ENCODE measurements around the gene TRIO. TPM values are rescaled to one million over a fixed set of nuclear protein-coding genes. Genes with fewer than 3 reads are reported as not detected.

The TRIO gene
- total RNA-seq, 2 experiments from 2014 or later: 4.1 to 6.5 TPM

- Mint-ChIP-seq H3K4me1 (ENCODE audit: low read depth) (no peaks in the 10 kb centered on the region), H3K9me3 (no peaks in the 10 kb centered on the region), H3K27ac (no peak overlapping the region), H3K4me3 (no peak overlapping the region), H3K27me3 (no peaks in the 10 kb centered on the region), H3K36me3 (ENCODE audit: low read depth) (no peaks in the 10 kb centered on the region)
- intact Hi-C loops (cut with DNase I, micrococcal nuclease): no loop called here
- DNase-seq (no peak), ATAC-seq (ENCODE audit: poor library complexity) (no peak)
- Histone ChIP-seq H3K9me3 (ENCODE audit: control insufficient read depth in 1 of 2, insufficient read depth in 1 of 2, low read length in 2 of 2) (no peaks in the 10 kb centered on the region), H3K4me1 (ENCODE audit: insufficient read depth, low read length) (no peaks in the 10 kb centered on the region), H3K4me3 (ENCODE audit: low read length) (no peak overlapping the region), H3K36me3 (ENCODE audit: insufficient read depth, low read length) (no peaks in the 10 kb centered on the region), H3K27ac (ENCODE audit: low read depth in 1 of 2, low read length in 2 of 2) (no peak overlapping the region), H3K27me3 (ENCODE audit: control insufficient read depth in 1 of 2, insufficient read depth in 2 of 2, low read length in 2 of 2) (no peaks in the 10 kb centered on the region)
- ChIA-PET CTCF (no interaction called here), POLR2A (no interaction called here)
- TF ChIP-seq CTCF (IDR thresholded peaks at IDR 0.05): no peak
Observed at GRCh38 chr5:14532180-14532579, 389.0 kb downstream of the TRIO start.

DNA sequence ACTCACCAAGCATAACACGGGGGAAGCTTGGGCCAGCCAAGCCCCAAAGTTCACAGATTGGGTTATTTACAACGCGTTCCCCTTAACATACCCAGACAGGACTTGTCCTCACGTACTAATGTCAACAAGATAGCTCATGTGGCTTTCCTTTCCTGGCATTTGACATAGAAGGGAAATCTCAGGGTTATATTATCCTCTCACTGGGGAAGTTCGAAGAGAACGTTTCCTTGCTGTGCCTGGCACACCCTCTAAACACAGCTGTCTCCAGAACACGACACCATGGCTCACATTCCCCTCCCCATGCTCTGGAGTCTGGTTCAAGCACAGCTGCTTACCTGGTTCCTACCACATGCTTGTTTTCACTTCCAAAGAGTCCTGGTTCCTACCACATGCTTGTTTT lies 391.6 kb downstream of the TRIO start:
- Histone ChIP-seq H3K4me3 (ENCODE audit: low read length) (no peak overlapping the region), H3K9me3 (ENCODE audit: control insufficient read depth in 1 of 2, insufficient read depth in 1 of 2, low read length in 2 of 2) (no peaks in the 10 kb centered on the region), H3K27ac (ENCODE audit: low read depth in 1 of 2, low read length in 2 of 2) (no peak overlapping the region), H3K4me1 (ENCODE audit: insufficient read depth, low read length) (no peaks in the 10 kb centered on the region), H3K36me3 (ENCODE audit: insufficient read depth, low read length) (no peaks in the 10 kb centered on the region), H3K27me3 (ENCODE audit: control insufficient read depth in 1 of 2, insufficient read depth in 2 of 2, low read length in 2 of 2) (no peaks in the 10 kb centered on the region)
- ChIA-PET CTCF (interaction anchor here (0.7 kb wide), 1 partner anchor 182 kb away, joined by 3 read pairs; no protein-coding TSS in a partner anchor), POLR2A (no interaction called here)
- DNase-seq: peak in 1 of 14 experiments; percentile 15
- ATAC-seq (ENCODE audit: poor library complexity): no peak
- Mint-ChIP-seq H3K27me3 (no peaks in the 10 kb centered on the region), H3K27ac (no peak overlapping the region), H3K36me3 (ENCODE audit: low read depth) (no peaks in the 10 kb centered on the region), H3K4me3 (no peak overlapping the region), H3K4me1 (ENCODE audit: low read depth) (no peaks in the 10 kb centered on the region), H3K9me3 (no peaks in the 10 kb centered on the region)
- intact Hi-C loops (cut with DNase I, micrococcal nuclease): no loop called here
- TF ChIP-seq CTCF (IDR thresholded peaks at IDR 0.05): no peak

- H3K36me3 Mint-ChIP-seq (ENCODE audit: low read depth): no peaks in the 10 kb centered on the region
- Histone ChIP-seq H3K27ac (ENCODE audit: low read depth in 1 of 2, low read length in 2 of 2) (no peak overlapping the region), H3K9me3 (ENCODE audit: control insufficient read depth in 1 of 2, insufficient read depth in 1 of 2, low read length in 2 of 2) (no peaks in the 10 kb centered on the region), H3K4me3 (ENCODE audit: low read length) (no peak overlapping the region), H3K27me3 (ENCODE audit: control insufficient read depth in 1 of 2, insufficient read depth in 2 of 2, low read length in 2 of 2) (peaks cover 0 to 3% of the 10 kb centered on the region in 2 experiments), H3K4me1 (ENCODE audit: insufficient read depth, low read length) (no peaks in the 10 kb centered on the region), H3K36me3 (ENCODE audit: insufficient read depth, low read length) (no peaks in the 10 kb centered on the region)
- TF ChIP-seq CTCF (IDR thresholded peaks at IDR 0.05): no peak
- H3K27me3 Mint-ChIP-seq: peaks cover 7% of the 10 kb centered on the region
- ChIA-PET POLR2A (no interaction called here), CTCF (no interaction called here)
- intact Hi-C loops (cut with DNase I, micrococcal nuclease): no loop called here
- H3K4me3 Mint-ChIP-seq: no peak overlapping the region
- H3K27ac Mint-ChIP-seq: no peak overlapping the region
- DNase-seq: peak in 1 of 14 experiments; percentile 19
- no peaks in the 10 kb centered on the region for H3K4me1 Mint-ChIP-seq (ENCODE audit: low read depth)
- ATAC-seq (ENCODE audit: poor library complexity): no peak
- peaks cover 10% of the 10 kb centered on the region for H3K9me3 Mint-ChIP-seq
Observed at GRCh38 chr5:14545308-14545707, 402.2 kb downstream of the TRIO start.
